Activated CD8-positive, alpha-beta T cell treated with anti-CD3 and anti-CD28 coated beads for 36 hours (primary cell): ENCODE data around the gene CLIC6. TPM values are rescaled to one million over a fixed set of nuclear protein-coding genes. Genes with fewer than 3 reads are reported as not detected.

ENCODE experiments used
- ATAC-seq: fragments of 200-7000 bp; cut with Tn5 transposase; one replicate; pipeline ENCODE4 v1.10.0; 2021; ENCODE audit warnings: mild to moderate bottlenecking, moderate library complexity
- CTCF ChIA-PET: fragments of 350-600 bp; sonication (Branson Sonifier 250); formaldehyde crosslinking; loops from one replicate; lab custom pipeline; 2021; ENCODE audit warnings: antibody characterized with exemption; lab: Charles Lee
- POLR2A ChIA-PET: fragments of 350-600 bp; sonication (Branson Sonifier 250); formaldehyde crosslinking; loops from one replicate; lab custom pipeline; 2021; ENCODE audit warnings: antibody characterized with exemption; lab: Charles Lee
- DNase-seq: peaks from one replicate; pipeline ENCODE4 v3.0.0-alpha.2; 2020
- H3K27ac Mint-ChIP-seq: one replicate; pipeline ENCODE4 v1.8.0; 2021; ENCODE audit warnings: mild to moderate bottlenecking, mixed read lengths
- H3K27me3 Mint-ChIP-seq: one replicate; pipeline ENCODE4 v1.8.0; 2021; ENCODE audit warnings: mixed read lengths
- H3K36me3 Mint-ChIP-seq: one replicate; pipeline ENCODE4 v1.8.0; 2021; ENCODE audit warnings: low read depth, mixed read lengths
- H3K4me1 Mint-ChIP-seq: one replicate; pipeline ENCODE4 v1.8.0; 2021; ENCODE audit warnings: low read depth, mixed read lengths
- H3K4me3 Mint-ChIP-seq: one replicate; pipeline ENCODE4 v1.8.0; 2021; ENCODE audit warnings: mild to moderate bottlenecking, moderate library complexity, mixed read lengths
- H3K9me3 Mint-ChIP-seq: one replicate; pipeline ENCODE4 v1.8.0; 2021; ENCODE audit warnings: mixed read lengths
- CTCF ChIP-seq: fragments of 200-600 bp; IDR thresholded peaks from one replicate; pipeline ENCODE4 v1.8.0; 2022; ENCODE audit warnings: antibody characterized with exemption, mild to moderate bottlenecking
- intact Hi-C: fragments of 100-400 bp; cut with micrococcal nuclease; formaldehyde crosslinking; loops from one replicate; pipeline ENCODE4 v1.10.0; 2022
- total RNA-seq, 2 experiments: library from RNA; stranded (reverse); gene quantifications; one replicate each; pipeline ENCODE4 v1.2.3, GENCODE V29; 2021

The CLIC6 gene
- total RNA-seq, 2 experiments from 2014 or later = 0.54 to 0.58 TPM

- ATAC-seq = no peak
- no peak overlapping the region for H3K27ac Mint-ChIP-seq
Measured at GRCh38 chr21:34761758-34762330, 93.0 kb downstream of the CLIC6 start.

GRCh38 chr21:34762786-34763185 lies 94.0 kb downstream of the CLIC6 start:
- Mint-ChIP-seq H3K4me3 (no peak overlapping the region), H3K36me3 (no peaks in the 10 kb centered on the region), H3K27ac (no peak overlapping the region), H3K9me3 (peaks cover 1% of the 10 kb centered on the region), H3K4me1 (no peaks in the 10 kb centered on the region), H3K27me3 (no peaks in the 10 kb centered on the region)
- intact Hi-C loops = no loop called here
- ChIA-PET CTCF (interaction anchor here (0.8 to 2.7 kb wide), 2 partner anchors 17 to 19 kb away, joined by 3 to 11 read pairs; no protein-coding TSS in a partner anchor), POLR2A (no interaction called here)
- no peak for DNase-seq
- no peak for ATAC-seq
- TF ChIP-seq CTCF = no peak

More at GRCh38 chr21:34761758-34762330, 93.0 kb downstream of the CLIC6 start:
- Mint-ChIP-seq H3K9me3 (peaks cover 1% of the 10 kb centered on the region), H3K4me3 (no peak overlapping the region), H3K27me3 (no peaks in the 10 kb centered on the region), H3K4me1 (no peaks in the 10 kb centered on the region), H3K36me3 (no peaks in the 10 kb centered on the region)
- intact Hi-C loops = no loop called here
- POLR2A ChIA-PET = no interaction called here
- no peak for DNase-seq
- no peak for TF ChIP-seq CTCF
- CTCF ChIA-PET = interaction anchor here (0.8 to 2.7 kb wide), 4 partner anchors 16 to 69 kb away, joined by 3 to 11 read pairs (median 6); no protein-coding TSS in a partner anchor

- H3K27ac Mint-ChIP-seq = no peak overlapping the region
- H3K36me3 Mint-ChIP-seq = no peaks in the 10 kb centered on the region
- peaks cover 1% of the 10 kb centered on the region for H3K9me3 Mint-ChIP-seq
- ChIA-PET POLR2A (no interaction called here), CTCF (interaction anchor here (0.9 to 1.2 kb wide), 3 partner anchors 10 to 19 kb away, joined by 4 read pairs; no protein-coding TSS in a partner anchor)
- H3K4me1 Mint-ChIP-seq = no peaks in the 10 kb centered on the region
- DNase-seq (no peak), ATAC-seq (no peak)
- H3K27me3 Mint-ChIP-seq = no peaks in the 10 kb centered on the region
- H3K4me3 Mint-ChIP-seq = no peak overlapping the region
- intact Hi-C loops = no loop called here
- no peak for TF ChIP-seq CTCF
Measured at GRCh38 chr21:34764715-34765284, 96.0 kb downstream of the CLIC6 start.

GRCh38 chr21:34765619-34766018 lies 96.8 kb downstream of the CLIC6 start:
- no peak for ATAC-seq
- ChIA-PET POLR2A (no interaction called here), CTCF (interaction anchor here (0.9 to 1.2 kb wide), 2 partner anchors 9 to 20 kb away, joined by 4 read pairs; no protein-coding TSS in a partner anchor)
- DNase-seq = no peak
- no peak for TF ChIP-seq CTCF
- intact Hi-C loops = no loop called here
- no peak overlapping the region for H3K4me3 Mint-ChIP-seq
- peaks cover 1% of the 10 kb centered on the region for H3K27me3 Mint-ChIP-seq
- no peaks in the 10 kb centered on the region for H3K36me3 Mint-ChIP-seq
- H3K27ac Mint-ChIP-seq = no peak overlapping the region
- peaks cover 1% of the 10 kb centered on the region for H3K9me3 Mint-ChIP-seq
- H3K4me1 Mint-ChIP-seq = no peaks in the 10 kb centered on the region

- CTCF ChIA-PET = no interaction called here
- no peak overlapping the region for H3K4me3 Mint-ChIP-seq
- H3K27ac Mint-ChIP-seq = no peak overlapping the region
- intact Hi-C loops = no loop called here
- TF ChIP-seq CTCF = no peak
- no peaks in the 10 kb centered on the region for H3K36me3 Mint-ChIP-seq
- peaks cover 1% of the 10 kb centered on the region for H3K9me3 Mint-ChIP-seq
- DNase-seq (no peak), ATAC-seq (no peak)
- H3K27me3 Mint-ChIP-seq = peaks cover 1% of the 10 kb centered on the region
- H3K4me1 Mint-ChIP-seq = no peaks in the 10 kb centered on the region
- POLR2A ChIA-PET = no interaction called here
Measured at GRCh38 chr21:34766862-34767261, 98.1 kb downstream of the CLIC6 start.
